H1 (cell line): ENCODE measurements around the gene PNPLA8. TPM values are rescaled to one million over a fixed set of nuclear protein-coding genes. Genes with fewer than 3 reads are reported as not detected.

Source experiments
- CTCF ChIA-PET: fragments of 300-600 bp; sonication (Branson Sonifier 250); formaldehyde crosslinking; loops from one replicate; lab custom pipeline; 2021; ENCODE audit not compliant: partially characterized antibody; lab: Charles Lee
- POLR2A ChIA-PET: fragments of 300-600 bp; sonication (Branson Sonifier 250); formaldehyde crosslinking; loops from one replicate; lab custom pipeline; 2021; ENCODE audit warnings: inconsistent platforms; ENCODE audit not compliant: partially characterized antibody; lab: Charles Lee
- DNase-seq, 2 experiments: peaks; one replicate each; pipeline versions ENCODE4 v3.0.0 to v3.0.0-alpha.2; 2010 to 2022; ENCODE audit warnings: low spot score in 2 of 2, low read depth in 1 of 2, mixed read lengths in 1 of 2
- FAIRE-seq: peaks from 2 replicates; lab custom pipeline; 2011; peaks lifted over from hg19 to GRCh38; lab: Jason Lieb, UNC
- H2AFZ ChIP-seq: 2 replicates; pipeline ENCODE4 v1.8.1; 2012; ENCODE audit warnings: low read length, inconsistent platforms
- H2AK5ac ChIP-seq: 2 replicates; pipeline ENCODE4 v1.6.1; 2013; ENCODE audit warnings: low read depth, low read length
- H2BK120ac ChIP-seq: replicated peaks from 2 replicates; pipeline ENCODE3; 2013; ENCODE audit warnings: low read depth, low read length, inconsistent platforms
- H2BK12ac ChIP-seq: 2 replicates; pipeline ENCODE4 v1.6.1; 2013; ENCODE audit warnings: low read depth, low read length
- H2BK15ac ChIP-seq: 2 replicates; pipeline ENCODE4 v1.6.1; 2013; ENCODE audit warnings: low read length
- H2BK20ac ChIP-seq: 2 replicates; pipeline ENCODE4 v1.6.1; 2013; ENCODE audit warnings: low read length
- H2BK5ac ChIP-seq: 2 replicates; pipeline ENCODE4 v1.6.1; 2013; ENCODE audit warnings: low read depth, low read length
- H3K14ac ChIP-seq: 2 replicates; pipeline ENCODE4 v1.6.1; 2013; ENCODE audit warnings: inconsistent platforms; ENCODE audit not compliant: insufficient read length
- H3K18ac ChIP-seq: 2 replicates; pipeline ENCODE4 v1.6.1; 2013; ENCODE audit warnings: low read length; ENCODE audit errors: extremely low read depth
- H3K23ac ChIP-seq: 2 replicates; pipeline ENCODE4 v1.6.1; 2013; ENCODE audit warnings: inconsistent platforms; ENCODE audit not compliant: insufficient read length
- H3K23me2 ChIP-seq: 2 replicates; pipeline ENCODE4 v1.6.1; 2013; ENCODE audit warnings: low read depth, low read length
- H3K27ac ChIP-seq: 2 replicates; pipeline ENCODE4 v1.6.1; 2011; ENCODE audit warnings: low read depth, low read length, inconsistent platforms
- H3K27me3 ChIP-seq, 4 experiments: replicated peaks in 1 of 4; 1 replicate in 1 of 4; 2 replicates in 3 of 4; pipeline versions ENCODE4 v1.6.1 to v1.8.1; 2011 to 2013; ENCODE audit warnings: low read length in 3 of 4, mild to moderate bottlenecking in 3 of 4, inconsistent platforms in 2 of 4, mixed read lengths in 2 of 4, moderate library complexity in 1 of 4; ENCODE audit not compliant: control insufficient read depth in 3 of 4, insufficient read depth in 3 of 4; ENCODE audit errors: extremely low read depth in 1 of 4
- H3K36me3 ChIP-seq, 4 experiments: 2 replicates each; pipeline versions ENCODE4 v1.6.1 to v1.8.1; 2011 to 2013; ENCODE audit warnings: mild to moderate bottlenecking in 4 of 4, low read length in 3 of 4, moderate library complexity in 2 of 4, control low read depth in 1 of 4, inconsistent platforms in 1 of 4; ENCODE audit not compliant: insufficient read depth in 4 of 4, control insufficient read depth in 2 of 4
- H3K4ac ChIP-seq: replicated peaks from 2 replicates; pipeline ENCODE3; 2013; ENCODE audit warnings: low read length, low read depth, mixed read lengths, inconsistent platforms; ENCODE audit not compliant: insufficient read length
- H3K4me1 ChIP-seq, 4 experiments: replicated peaks in 1 of 4; 1 replicate in 1 of 4; 2 replicates in 3 of 4; pipeline versions ENCODE4 v1.6.1 to v1.8.1; 2011 to 2013; ENCODE audit warnings: low read length in 3 of 4, inconsistent platforms in 2 of 4, mixed read lengths in 1 of 4; ENCODE audit not compliant: insufficient read depth in 4 of 4, control insufficient read depth in 3 of 4
- H3K4me2 ChIP-seq, 2 experiments: 2 replicates each; pipeline versions ENCODE4 v1.6.1 to v1.8.1; 2011 to 2013; ENCODE audit warnings: low read depth in 2 of 2, low read length in 2 of 2, control low read depth in 1 of 2, inconsistent platforms in 1 of 2, mild to moderate bottlenecking in 1 of 2; ENCODE audit not compliant: insufficient read depth in 1 of 2
- H3K4me3 ChIP-seq, 4 experiments: fragments of 200-600, 300-600 bp in 1 of 4; sonication (generic), shearing (Covaris generic), sonication (Bioruptor Twin) in 1 of 4; 2 replicates each; pipeline versions ENCODE4 v1.5.1 to v1.8.1; 2011 to 2016; ENCODE audit warnings: low read length in 4 of 4, low read depth in 3 of 4, control low read depth in 2 of 4, inconsistent platforms in 2 of 4, mild to moderate bottlenecking in 2 of 4, mixed read lengths in 1 of 4, moderate library complexity in 1 of 4; ENCODE audit not compliant: insufficient read depth in 2 of 4; ENCODE audit errors: extremely low read depth in 1 of 4
- H3K56ac ChIP-seq: replicated peaks from 2 replicates; pipeline ENCODE3; 2013; ENCODE audit warnings: low read depth, mild to moderate bottlenecking, mixed read lengths, low read length, inconsistent platforms; ENCODE audit not compliant: insufficient read length
- H3K79me1 ChIP-seq: 2 replicates; pipeline ENCODE4 v1.6.1; 2013; ENCODE audit warnings: low read depth, low read length, control low read depth
- H3K79me2 ChIP-seq, 2 experiments: 2 replicates each; pipeline versions ENCODE4 v1.6.1 to v1.8.1; 2012 to 2013; ENCODE audit warnings: low read length in 2 of 2, mild to moderate bottlenecking in 2 of 2, inconsistent platforms in 1 of 2; ENCODE audit not compliant: insufficient read depth in 2 of 2, control insufficient read depth in 1 of 2
- H3K9ac ChIP-seq, 4 experiments: replicated peaks in 1 of 4; 1 replicate in 1 of 4; 2 replicates in 3 of 4; pipeline versions ENCODE4 v1.6.1 to v1.8.1; 2011 to 2013; ENCODE audit warnings: low read depth in 3 of 4, low read length in 3 of 4, control low read depth in 2 of 4, mild to moderate bottlenecking in 2 of 4, moderate library complexity in 2 of 4, inconsistent platforms in 1 of 4; ENCODE audit errors: extremely low read depth in 1 of 4
- H3K9me3 ChIP-seq, 2 experiments: 2 replicates each; pipeline versions ENCODE4 v1.6.1 to v1.8.1; 2012 to 2013; ENCODE audit warnings: mild to moderate bottlenecking in 2 of 2, moderate library complexity in 2 of 2, control low read depth in 1 of 2, inconsistent platforms in 1 of 2, low read depth in 1 of 2, low read length in 1 of 2, mixed read lengths in 1 of 2; ENCODE audit not compliant: insufficient read depth in 2 of 2
- H4K20me1 ChIP-seq, 2 experiments: replicated peaks in 1 of 2; 2 replicates each; pipeline versions ENCODE3 to v1.8.1; 2011 to 2013; ENCODE audit warnings: inconsistent platforms in 2 of 2, low read length in 2 of 2, mild to moderate bottlenecking in 1 of 2; ENCODE audit not compliant: insufficient read depth in 2 of 2, control insufficient read depth in 1 of 2
- H4K5ac ChIP-seq: 2 replicates; pipeline ENCODE4 v1.6.1; 2013; ENCODE audit warnings: low read length, low read depth, mixed read lengths, inconsistent platforms; ENCODE audit not compliant: insufficient read length
- H4K8ac ChIP-seq: 2 replicates; pipeline ENCODE4 v1.8.0; 2013; ENCODE audit warnings: mild to moderate bottlenecking, moderate library complexity, low read length, inconsistent platforms; ENCODE audit not compliant: insufficient read depth; ENCODE audit errors: extremely low read depth
- H4K91ac ChIP-seq: replicated peaks from 2 replicates; pipeline ENCODE3; 2013; ENCODE audit warnings: low read length, mixed read lengths, inconsistent platforms; ENCODE audit not compliant: insufficient read length
- ASH2L ChIP-seq: fragments of 200-600, 300-600 bp; sonication (generic); IDR thresholded peaks from one replicate; pipeline ENCODE4 v1.7.1; 2017; ENCODE audit warnings: low read length
- BACH1 ChIP-seq: IDR thresholded peaks from 2 replicates; pipeline ENCODE4 v1.6.1; 2012; ENCODE audit warnings: low read length, improper control_type of control experiment
- EP300 ChIP-seq, 2 experiments: IDR thresholded peaks; 1 replicate in 1 of 2; 2 replicates in 1 of 2; pipeline ENCODE4 v1.6.1; 2011 to 2012; ENCODE audit warnings: low read depth in 2 of 2, low read length in 2 of 2, mild to moderate bottlenecking in 2 of 2, borderline replicate concordance in 1 of 2, inconsistent platforms in 1 of 2, moderate library complexity in 1 of 2
- FOSL1 ChIP-seq: IDR thresholded peaks from 2 replicates; pipeline ENCODE4 v1.6.1; 2011; ENCODE audit warnings: mild to moderate bottlenecking, low read depth, low read length, moderate library complexity; ENCODE audit not compliant: insufficient read depth
- KDM5A ChIP-seq: fragments of 200-600 bp; IDR thresholded peaks from 2 replicates; pipeline ENCODE4 v1.7.1; 2012; ENCODE audit warnings: mild to moderate bottlenecking, low read length, inconsistent platforms, mixed read lengths
- RBBP5 ChIP-seq: IDR thresholded peaks from 2 replicates; pipeline ENCODE4 v1.7.1; 2012; ENCODE audit warnings: low read depth, mild to moderate bottlenecking, inconsistent platforms, low read length, moderate library complexity, borderline replicate concordance
- SIRT6 ChIP-seq: IDR thresholded peaks from one replicate; pipeline ENCODE4 v1.7.1; 2012; ENCODE audit warnings: low read length, inconsistent platforms
- SP4 ChIP-seq: IDR thresholded peaks from 2 replicates; pipeline ENCODE4 v1.6.1; 2012; ENCODE audit warnings: low read length, inconsistent platforms
- ZNF274 ChIP-seq: IDR thresholded peaks from 2 replicates; pipeline ENCODE4 v1.7.0; 2012; ENCODE audit warnings: low read length, borderline replicate concordance; ENCODE audit errors: extremely low read depth
- WGBS, 2 experiments: shearing (Covaris generic) in 1 of 2; methylation state at CpG; one replicate each; pipeline versions ENCODE4 v1.1.6 to v1.1.7; 2013 to 2015; ENCODE audit warnings: low lambda C conversion rate in 2 of 2, mixed read lengths in 2 of 2, inconsistent platforms in 1 of 2, low coverage in 1 of 2, missing lambda C conversion rate in 1 of 2; ENCODE audit not compliant: insufficient replicate concordance in 2 of 2, insufficient coverage in 1 of 2, insufficient read length in 1 of 2; ENCODE audit errors: extremely low coverage in 1 of 2, missing lambda C conversion rate in 1 of 2; 5-methylcytosine and 5-hydroxymethylcytosine counted together
- polyA plus RNA-seq, 7 experiments: library from polyadenylated mRNA; depleted of rRNA in 3 of 7; stranded (reverse) in 5 of 7; unstranded in 2 of 7; fragments of >200 nt in 5 of 7; fragments of 200-250 nt in 2 of 7; gene quantifications; 1 replicate in 5 of 7; 2 replicates in 1 of 7; 4 replicates in 1 of 7; pipeline versions ENCODE4 v1.2.1 to v1.2.3, GENCODE V29; 2011 to 2013; ENCODE audit warnings: missing spikeins in 2 of 7, mixed read lengths in 2 of 7
- total RNA-seq: library from RNA; stranded (reverse); fragmentation: NEBNext Ultra II Directional; extraction: Animal tissue kit (Norgen Biotek cat#: 25700); gene quantifications from 2 replicates; pipeline ENCODE4 v1.2.1, GENCODE V29; 2021
- TF ChIP-seq, protein P1 (sequence below): IDR thresholded peaks from 2 replicates; pipeline ENCODE4 v1.6.1; 2012; ENCODE audit warnings: low read length, inconsistent platforms
- TF ChIP-seq, protein P2 (sequence below): IDR thresholded peaks from 2 replicates; pipeline ENCODE4 v1.6.1; 2012; ENCODE audit warnings: inconsistent platforms
- TF ChIP-seq, protein P3 (sequence below): IDR thresholded peaks from 2 replicates; pipeline ENCODE4 v1.6.1; 2012; ENCODE audit warnings: inconsistent platforms

Gene PNPLA8
- total and polyA plus RNA-seq, 2 of the 8 experiments (the other 6 are each of a cell fraction or from before 2014, with no cell fraction given): 3.8 to 11.2 TPM

DNA sequence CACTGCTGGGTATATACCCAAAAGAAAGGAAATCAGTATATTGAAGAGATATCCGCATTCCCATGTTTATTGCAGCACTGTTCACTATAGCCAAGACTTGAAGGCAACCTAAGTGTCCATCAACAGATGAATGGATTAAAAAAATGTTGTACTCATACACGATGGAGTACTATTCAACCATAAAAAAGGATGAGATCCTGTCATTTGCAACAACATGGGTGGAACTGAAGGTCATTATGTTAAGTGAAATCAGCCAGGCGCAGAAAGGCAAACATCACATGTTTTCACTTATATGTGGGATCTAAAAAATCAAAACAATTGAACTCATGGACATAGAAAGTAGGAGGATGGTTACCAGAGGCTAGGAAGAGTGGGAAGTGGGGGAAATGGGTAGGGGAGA, 89.0 kb downstream of the PNPLA8 start:
- Histone ChIP-seq H2BK5ac (no peak overlapping the region), H3K4me2 (no peak overlapping the region), H2BK12ac (no peak overlapping the region), H3K56ac (no peak overlapping the region), H2AFZ (no peak overlapping the region), H3K27me3 (no peaks in the 10 kb centered on the region), H3K23me2 (no peaks in the 10 kb centered on the region; the same call in 1 of the 2 replicates), H3K27ac (no peak overlapping the region), H4K91ac (no peak overlapping the region), H2BK120ac (no peak overlapping the region), H3K18ac (no peak overlapping the region), H3K9ac (no peak overlapping the region), H3K14ac (no peak overlapping the region), H2BK15ac (no peak overlapping the region), H2BK20ac (no peak overlapping the region), H3K9me3 (no peaks in the 10 kb centered on the region), H2AK5ac (no peak overlapping the region), H4K5ac (no peak overlapping the region), H4K8ac (no peak overlapping the region), H3K79me2 (no peaks in the 10 kb centered on the region), H3K4me1 (no peaks in the 10 kb centered on the region), H3K4ac (no peak overlapping the region), H4K20me1 (no peaks in the 10 kb centered on the region), H3K79me1 (no peaks in the 10 kb centered on the region), H3K4me3 (no peak overlapping the region), H3K36me3 (no peaks in the 10 kb centered on the region), H3K23ac (no peak overlapping the region)
- FAIRE-seq (no peak), DNase-seq (no peak)
- CTCF ChIA-PET: interaction anchor here (1.1 kb wide), 2 partner anchors 16 to 18 kb away, joined by 3 to 6 read pairs; no protein-coding TSS in a partner anchor
- POLR2A ChIA-PET: no interaction called here
- 93% methylated on average over 3 of the region's 3 CpGs; no CpG with 5 or more reads in 1 of the 2 experiments for WGBS, 2 experiments
- TF ChIP-seq BACH1 (no peak), SP4 (no peak), ZNF274 (no peak), SIRT6 (no peak), EP300 (IDR thresholded peaks at IDR 0.05; ENCODE audit: borderline replicate concordance in 1 of 2, low read depth in 2 of 2, low read length in 2 of 2) (no peak), FOSL1 (no peak), RBBP5 (no peak), KDM5A (no peak), ASH2L (no peak)
- TF ChIP-seq, protein P1, sequence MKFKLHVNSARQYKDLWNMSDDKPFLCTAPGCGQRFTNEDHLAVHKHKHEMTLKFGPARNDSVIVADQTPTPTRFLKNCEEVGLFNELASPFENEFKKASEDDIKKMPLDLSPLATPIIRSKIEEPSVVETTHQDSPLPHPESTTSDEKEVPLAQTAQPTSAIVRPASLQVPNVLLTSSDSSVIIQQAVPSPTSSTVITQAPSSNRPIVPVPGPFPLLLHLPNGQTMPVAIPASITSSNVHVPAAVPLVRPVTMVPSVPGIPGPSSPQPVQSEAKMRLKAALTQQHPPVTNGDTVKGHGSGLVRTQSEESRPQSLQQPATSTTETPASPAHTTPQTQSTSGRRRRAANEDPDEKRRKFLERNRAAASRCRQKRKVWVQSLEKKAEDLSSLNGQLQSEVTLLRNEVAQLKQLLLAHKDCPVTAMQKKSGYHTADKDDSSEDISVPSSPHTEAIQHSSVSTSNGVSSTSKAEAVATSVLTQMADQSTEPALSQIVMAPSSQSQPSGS: no peak
- TF ChIP-seq, protein P2, sequence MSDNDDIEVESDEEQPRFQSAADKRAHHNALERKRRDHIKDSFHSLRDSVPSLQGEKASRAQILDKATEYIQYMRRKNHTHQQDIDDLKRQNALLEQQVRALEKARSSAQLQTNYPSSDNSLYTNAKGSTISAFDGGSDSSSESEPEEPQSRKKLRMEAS: no peak
- TF ChIP-seq, protein P3, sequence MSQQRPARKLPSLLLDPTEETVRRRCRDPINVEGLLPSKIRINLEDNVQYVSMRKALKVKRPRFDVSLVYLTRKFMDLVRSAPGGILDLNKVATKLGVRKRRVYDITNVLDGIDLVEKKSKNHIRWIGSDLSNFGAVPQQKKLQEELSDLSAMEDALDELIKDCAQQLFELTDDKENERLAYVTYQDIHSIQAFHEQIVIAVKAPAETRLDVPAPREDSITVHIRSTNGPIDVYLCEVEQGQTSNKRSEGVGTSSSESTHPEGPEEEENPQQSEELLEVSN: no peak
